ENCODE results near the gene ITIH4. TPM values are rescaled to one million over a fixed set of nuclear protein-coding genes. Genes with fewer than 3 reads are reported as not detected.

Gene ITIH4
- total RNA-seq, 1 donor from 2014 or later = 23.7 TPM

GRCh38 chr3:52857864-52858263 lies 27.4 kb upstream of the ITIH4 start:
- no peaks in the 10 kb centered on the region for H3K4me1 ChIP-seq
- H3K36me3 ChIP-seq = peaks cover 21% of the 10 kb centered on the region
- no peak overlapping the region for H3K4me3 ChIP-seq
- intact Hi-C loops (cut with DNase I) = no loop called here
- no peak for DNase-seq
- no peaks in the 10 kb centered on the region for H3K9me3 ChIP-seq
- ATAC-seq = no peak
- no peak for TF ChIP-seq CTCF (IDR thresholded peaks at IDR 0.05)
- H3K27me3 ChIP-seq (ENCODE audit: low read depth) = no peaks in the 10 kb centered on the region
- H3K27ac ChIP-seq = no peak overlapping the region

DNA sequence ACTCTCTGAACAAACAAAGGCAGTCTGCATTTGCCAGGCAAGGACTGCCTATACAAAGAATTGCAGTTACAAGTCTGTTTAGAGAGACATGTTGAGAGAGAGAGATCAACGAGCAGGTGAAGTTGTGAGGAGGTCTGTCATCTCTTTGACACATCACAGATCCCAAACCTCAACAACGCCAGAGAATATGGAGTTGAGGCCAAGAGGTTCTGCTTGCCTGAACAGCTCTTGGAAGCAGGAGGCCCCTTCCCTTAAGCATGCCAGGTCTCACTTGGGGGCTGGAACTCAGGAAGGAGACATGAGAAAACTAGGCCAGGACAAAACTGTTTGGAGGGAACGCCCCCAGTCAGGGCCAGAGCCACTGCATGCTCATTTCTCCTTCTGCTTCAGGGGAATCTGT lies 26.7 kb upstream of the ITIH4 start:
- intact Hi-C loops (cut with DNase I) = no loop called here
- no peak for ATAC-seq
- H3K4me1 ChIP-seq = no peaks in the 10 kb centered on the region
- H3K27ac ChIP-seq = no peak overlapping the region
- H3K9me3 ChIP-seq = no peaks in the 10 kb centered on the region
- no peak for TF ChIP-seq CTCF (IDR thresholded peaks at IDR 0.05)
- peaks cover 26% of the 10 kb centered on the region for H3K36me3 ChIP-seq
- no peak for DNase-seq
- H3K27me3 ChIP-seq (ENCODE audit: low read depth) = no peaks in the 10 kb centered on the region
- H3K4me3 ChIP-seq = no peak overlapping the region

DNA sequence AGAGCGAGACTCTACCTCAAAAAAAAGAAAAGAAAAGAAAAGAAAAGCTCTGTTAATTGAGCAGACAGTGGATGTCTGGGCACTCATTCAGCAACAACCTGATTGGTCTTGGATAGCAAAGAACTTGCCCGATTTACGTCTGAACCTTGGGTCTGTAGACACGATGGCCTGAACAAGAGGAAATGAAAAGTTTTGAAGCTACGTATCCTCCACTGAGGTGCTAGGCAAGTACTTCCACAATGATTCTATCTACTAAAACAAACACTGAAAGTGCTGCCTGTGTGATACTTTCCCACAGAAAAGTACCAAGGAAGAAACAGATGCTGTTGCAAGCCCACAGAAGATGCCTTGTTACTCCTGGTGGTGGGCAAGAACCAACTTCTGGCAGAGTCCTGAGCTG lies 26.2 kb upstream of the ITIH4 start:
- intact Hi-C loops (cut with DNase I) = no loop called here
- Histone ChIP-seq H3K27me3 (ENCODE audit: low read depth) (no peaks in the 10 kb centered on the region), H3K27ac (no peak overlapping the region), H3K36me3 (peaks cover 31% of the 10 kb centered on the region), H3K4me3 (no peak overlapping the region), H3K4me1 (no peaks in the 10 kb centered on the region), H3K9me3 (no peaks in the 10 kb centered on the region)
- no peak for DNase-seq
- no peak for ATAC-seq
- TF ChIP-seq CTCF (IDR thresholded peaks at IDR 0.05) = no peak

- H3K27me3 ChIP-seq (ENCODE audit: low read depth) = no peaks in the 10 kb centered on the region
- H3K4me1 ChIP-seq = no peaks in the 10 kb centered on the region
- DNase-seq = no peak
- TF ChIP-seq CTCF (IDR thresholded peaks at IDR 0.05) = no peak
- intact Hi-C loops (cut with DNase I) = no loop called here
- no peaks in the 10 kb centered on the region for H3K9me3 ChIP-seq
- no peak for ATAC-seq
- peaks cover 51% of the 10 kb centered on the region for H3K36me3 ChIP-seq
- H3K4me3 ChIP-seq = no peak overlapping the region
- H3K27ac ChIP-seq = no peak overlapping the region
Observed at GRCh38 chr3:52854013-52854412, 23.5 kb upstream of the ITIH4 start.

DNA sequence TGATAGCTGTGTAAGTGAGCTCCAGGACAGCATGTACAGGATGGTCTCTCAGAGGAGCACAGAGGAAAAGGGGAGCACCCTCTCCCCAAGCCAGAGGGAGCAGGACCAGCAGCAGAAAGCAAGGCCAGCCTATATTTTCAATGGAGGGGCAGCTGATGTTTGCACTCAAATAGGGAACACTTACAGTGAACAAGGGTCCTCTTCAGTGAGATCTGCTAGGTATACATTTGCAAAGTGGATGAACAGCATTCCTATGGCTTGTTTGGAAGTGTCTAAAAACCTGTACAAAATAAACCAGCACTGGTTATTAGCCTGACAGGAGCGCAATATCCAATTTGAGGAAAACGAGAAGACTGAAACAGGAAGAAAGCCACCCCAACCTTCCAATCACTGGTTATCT lies 21.9 kb upstream of the ITIH4 start:
- H3K4me3 ChIP-seq = no peak overlapping the region
- H3K9me3 ChIP-seq = no peaks in the 10 kb centered on the region
- H3K4me1 ChIP-seq = no peaks in the 10 kb centered on the region
- H3K27me3 ChIP-seq (ENCODE audit: low read depth) = no peaks in the 10 kb centered on the region
- ATAC-seq (peak; percentile 65 to 66), DNase-seq (no peak)
- H3K27ac ChIP-seq = no peak overlapping the region
- peaks cover 66% of the 10 kb centered on the region for H3K36me3 ChIP-seq
- TF ChIP-seq CTCF (IDR thresholded peaks at IDR 0.05) = no peak
- intact Hi-C loops (cut with DNase I) = no loop called here

- H3K9me3 ChIP-seq = no peaks in the 10 kb centered on the region
- no peaks in the 10 kb centered on the region for H3K27me3 ChIP-seq (ENCODE audit: low read depth)
- no peak for DNase-seq
- peak; percentile 52 for TF ChIP-seq CTCF (IDR thresholded peaks at IDR 0.05)
- H3K27ac ChIP-seq = no peak overlapping the region
- H3K4me3 ChIP-seq = no peak overlapping the region
- H3K4me1 ChIP-seq = peaks cover 5% of the 10 kb centered on the region
- peak; percentile 83 to 85 for ATAC-seq
- peaks cover 77% of the 10 kb centered on the region for H3K36me3 ChIP-seq
- intact Hi-C loops (cut with DNase I) = no loop called here
Observed at GRCh38 chr3:52851348-52851747, 20.9 kb upstream of the ITIH4 start.
